ENCODE measurements around the gene ELMO1.

ELMO1 gene

GRCh38 chr7:37162106-37162505 is 286.6 kb downstream of the ELMO1 start:
- no peak for TF ChIP-seq CTCF (IDR thresholded peaks at IDR 0.05; ENCODE audit: extremely low read depth, insufficient read depth, missing control alignments)
- in situ Hi-C loops (cut with MboI; ENCODE audit: low pct_unique_long_range_greater_than_20kb, low sequenced_read_pairs, unreplicated experiment): no loop called here
- DNase-seq (ENCODE audit: low spot score): no peak

- in situ Hi-C loops (cut with MboI; ENCODE audit: low pct_unique_long_range_greater_than_20kb, low sequenced_read_pairs, unreplicated experiment): no loop called here
- no peak for DNase-seq (ENCODE audit: low spot score)
- TF ChIP-seq CTCF (IDR thresholded peaks at IDR 0.05; ENCODE audit: extremely low read depth, insufficient read depth, missing control alignments): no peak
Observed at GRCh38 chr7:37160656-37161055, 288.0 kb downstream of the ELMO1 start.

GRCh38 chr7:37153376-37153775 is 295.3 kb downstream of the ELMO1 start:
- no peak for DNase-seq (ENCODE audit: low spot score)
- no peak for TF ChIP-seq CTCF (IDR thresholded peaks at IDR 0.05; ENCODE audit: extremely low read depth, insufficient read depth, missing control alignments)
- in situ Hi-C loops (cut with MboI; ENCODE audit: low pct_unique_long_range_greater_than_20kb, low sequenced_read_pairs, unreplicated experiment): no loop called here

- no peak for DNase-seq (ENCODE audit: low spot score)
- no peak for TF ChIP-seq CTCF (IDR thresholded peaks at IDR 0.05; ENCODE audit: extremely low read depth, insufficient read depth, missing control alignments)
- in situ Hi-C loops (cut with MboI; ENCODE audit: low pct_unique_long_range_greater_than_20kb, low sequenced_read_pairs, unreplicated experiment): no loop called here
Observed at GRCh38 chr7:37151741-37152413, 296.8 kb downstream of the ELMO1 start.

GRCh38 chr7:37150856-37151255 is 297.8 kb downstream of the ELMO1 start:
- in situ Hi-C loops (cut with MboI; ENCODE audit: low pct_unique_long_range_greater_than_20kb, low sequenced_read_pairs, unreplicated experiment): no loop called here
- no peak for DNase-seq (ENCODE audit: low spot score)
- no peak for TF ChIP-seq CTCF (IDR thresholded peaks at IDR 0.05; ENCODE audit: extremely low read depth, insufficient read depth, missing control alignments)

GRCh38 chr7:37150180-37150579 is 298.5 kb downstream of the ELMO1 start:
- no peak for DNase-seq (ENCODE audit: low spot score)
- in situ Hi-C loops (cut with MboI; ENCODE audit: low pct_unique_long_range_greater_than_20kb, low sequenced_read_pairs, unreplicated experiment): no loop called here
- no peak for TF ChIP-seq CTCF (IDR thresholded peaks at IDR 0.05; ENCODE audit: extremely low read depth, insufficient read depth, missing control alignments)

Measured in GM13977 (cell line).